ENCODE results near the gene EEF1AKMT2. TPM values are rescaled to one million over a fixed set of nuclear protein-coding genes. Genes with fewer than 3 reads are reported as not detected.

EEF1AKMT2 gene
- total RNA-seq, 1 experiment from 2014 or later, result 32.2 TPM

DNA sequence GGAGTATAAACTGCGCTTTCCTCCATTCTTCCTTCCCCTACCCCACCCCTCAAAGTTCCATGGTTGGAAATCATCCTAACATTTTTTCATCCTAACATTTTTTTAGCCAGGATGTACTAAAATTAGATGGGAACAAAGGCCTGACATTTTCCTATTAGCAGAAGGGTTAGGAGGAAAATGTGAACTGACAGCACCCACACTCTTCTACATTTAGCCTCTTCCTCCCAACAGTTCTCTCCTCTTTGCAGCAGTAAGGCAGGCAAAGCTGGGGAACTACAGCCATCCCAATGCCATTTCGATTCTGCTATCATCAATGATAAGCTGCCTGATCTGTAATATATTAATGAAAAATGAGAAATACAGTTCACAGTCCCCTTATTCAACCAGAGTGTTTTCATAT is 36.1 kb downstream of the EEF1AKMT2 start:
- intact Hi-C loops (cut with micrococcal nuclease; ENCODE audit: unreplicated experiment), result no loop called here
- no peaks in the 10 kb centered on the region for H3K27me3 ChIP-seq (replicated peaks; ENCODE audit: insufficient read depth, low read depth, low read length, poor library complexity)
- BruUV-seq (replicated peaks), result no TSS peak
- TF ChIP-seq EZH2 (IDR thresholded peaks at IDR 0.05; ENCODE audit: borderline replicate concordance, low read depth, low read length, poor library complexity, severe bottlenecking), result no peak
- TF ChIP-seq, protein P1, sequence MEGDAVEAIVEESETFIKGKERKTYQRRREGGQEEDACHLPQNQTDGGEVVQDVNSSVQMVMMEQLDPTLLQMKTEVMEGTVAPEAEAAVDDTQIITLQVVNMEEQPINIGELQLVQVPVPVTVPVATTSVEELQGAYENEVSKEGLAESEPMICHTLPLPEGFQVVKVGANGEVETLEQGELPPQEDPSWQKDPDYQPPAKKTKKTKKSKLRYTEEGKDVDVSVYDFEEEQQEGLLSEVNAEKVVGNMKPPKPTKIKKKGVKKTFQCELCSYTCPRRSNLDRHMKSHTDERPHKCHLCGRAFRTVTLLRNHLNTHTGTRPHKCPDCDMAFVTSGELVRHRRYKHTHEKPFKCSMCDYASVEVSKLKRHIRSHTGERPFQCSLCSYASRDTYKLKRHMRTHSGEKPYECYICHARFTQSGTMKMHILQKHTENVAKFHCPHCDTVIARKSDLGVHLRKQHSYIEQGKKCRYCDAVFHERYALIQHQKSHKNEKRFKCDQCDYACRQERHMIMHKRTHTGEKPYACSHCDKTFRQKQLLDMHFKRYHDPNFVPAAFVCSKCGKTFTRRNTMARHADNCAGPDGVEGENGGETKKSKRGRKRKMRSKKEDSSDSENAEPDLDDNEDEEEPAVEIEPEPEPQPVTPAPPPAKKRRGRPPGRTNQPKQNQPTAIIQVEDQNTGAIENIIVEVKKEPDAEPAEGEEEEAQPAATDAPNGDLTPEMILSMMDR (conservative IDR thresholded peaks at IDR 0.05; ENCODE audit: low read depth, low read length), result no peak
- H3K27ac ChIP-seq (ENCODE audit: low read depth, low read length, poor library complexity, severe bottlenecking), result no peak overlapping the region
- no peaks in the 10 kb centered on the region for H3K9me3 ChIP-seq (ENCODE audit: low read depth, low read length, poor library complexity, severe bottlenecking)
- no peak for DNase-seq (ENCODE audit: low spot score)
- CTCF ChIA-PET, result no interaction called here
- POLR2A ChIA-PET (ENCODE audit: low non-redundant PET), result no interaction called here
- H3K4me1 ChIP-seq (ENCODE audit: insufficient read depth, low read length, poor library complexity, severe bottlenecking), result peaks cover 25% of the 10 kb centered on the region
- H3K36me3 ChIP-seq (ENCODE audit: insufficient read depth, low read length, poor library complexity, severe bottlenecking), result peaks cover 27% of the 10 kb centered on the region
- no peak overlapping the region for H3K4me3 ChIP-seq (ENCODE audit: low read depth, low read length, poor library complexity, severe bottlenecking)

DNA sequence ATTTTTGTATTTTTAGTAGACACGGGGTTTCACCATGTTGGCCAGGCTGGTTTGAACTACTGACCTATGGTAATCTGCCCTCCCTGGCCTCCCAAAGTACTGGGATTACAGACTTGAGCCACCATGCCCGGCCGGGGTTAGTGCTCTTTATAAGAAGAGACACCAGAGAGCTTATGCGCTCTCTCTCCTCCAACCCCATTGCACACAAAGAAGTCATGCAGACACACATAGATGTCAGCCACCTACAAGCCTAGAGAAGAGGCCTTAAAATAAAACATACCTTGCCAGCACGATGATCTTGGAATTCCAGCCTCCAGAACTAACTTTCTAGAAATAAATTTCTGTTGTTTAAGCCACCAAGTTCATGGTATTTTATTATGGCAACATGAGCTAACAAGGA is 37.5 kb downstream of the EEF1AKMT2 start:
- POLR2A ChIA-PET (ENCODE audit: low non-redundant PET), result no interaction called here

DNA sequence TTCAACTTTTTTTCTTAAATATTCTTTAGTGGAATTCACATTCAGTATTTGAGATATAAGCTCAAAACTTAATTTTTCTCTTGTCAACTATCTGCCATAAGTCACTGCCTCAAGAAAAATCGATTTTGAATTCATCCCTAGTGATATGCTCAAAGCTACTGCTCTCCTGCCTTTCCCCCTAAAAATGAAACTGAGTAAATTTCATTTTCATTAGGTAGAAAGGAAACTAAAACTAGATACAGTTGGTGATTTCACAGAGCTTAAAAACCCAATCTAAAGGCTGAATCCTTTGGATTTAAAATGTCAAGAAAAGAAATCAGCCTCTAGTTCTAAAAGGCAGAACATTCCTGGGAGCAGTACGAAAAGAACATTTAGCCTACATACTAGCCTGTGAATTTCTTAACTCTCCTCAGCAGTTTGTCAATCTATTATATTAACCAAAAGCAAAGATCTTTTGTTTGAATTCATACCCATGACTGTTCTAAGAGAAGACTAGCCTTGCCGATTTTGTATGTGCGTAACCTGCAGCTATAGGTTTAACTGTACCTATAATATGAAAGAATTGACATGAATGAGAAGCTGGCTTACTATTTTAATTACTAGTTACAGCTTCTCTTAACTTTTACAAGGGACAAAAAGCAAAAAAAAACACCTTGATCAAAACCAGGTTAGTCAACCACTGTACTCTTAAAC is 42.6 kb downstream of the EEF1AKMT2 start:
- no peak for TF ChIP-seq EZH2 (IDR thresholded peaks at IDR 0.05; ENCODE audit: borderline replicate concordance, low read depth, low read length, poor library complexity, severe bottlenecking)
- TF ChIP-seq, protein P1 (conservative IDR thresholded peaks at IDR 0.05; ENCODE audit: low read depth, low read length), result no peak
- Histone ChIP-seq H3K27me3 (replicated peaks; ENCODE audit: insufficient read depth, low read depth, low read length, poor library complexity) (no peaks in the 10 kb centered on the region), H3K27ac (ENCODE audit: low read depth, low read length, poor library complexity, severe bottlenecking) (no peak overlapping the region), H3K36me3 (ENCODE audit: insufficient read depth, low read length, poor library complexity, severe bottlenecking) (peaks cover 8% of the 10 kb centered on the region), H3K4me1 (ENCODE audit: insufficient read depth, low read length, poor library complexity, severe bottlenecking) (no peaks in the 10 kb centered on the region), H3K9me3 (ENCODE audit: low read depth, low read length, poor library complexity, severe bottlenecking) (no peaks in the 10 kb centered on the region), H3K4me3 (ENCODE audit: low read depth, low read length, poor library complexity, severe bottlenecking) (no peak overlapping the region)
- BruUV-seq (replicated peaks), result no TSS peak
- intact Hi-C loops (cut with micrococcal nuclease; ENCODE audit: unreplicated experiment), result no loop called here
- CTCF ChIA-PET, result interaction anchor here (0.6 kb wide), 1 partner anchor 150 kb away, joined by 3 read pairs; no protein-coding TSS in a partner anchor
- no peak for DNase-seq (ENCODE audit: low spot score)
- POLR2A ChIA-PET (ENCODE audit: low non-redundant PET), result no interaction called here

More for the DNA sequence above, 37.5 kb downstream of the EEF1AKMT2 start:
- Histone ChIP-seq H3K9me3 (ENCODE audit: low read depth, low read length, poor library complexity, severe bottlenecking) (no peaks in the 10 kb centered on the region), H3K27ac (ENCODE audit: low read depth, low read length, poor library complexity, severe bottlenecking) (no peak overlapping the region), H3K27me3 (replicated peaks; ENCODE audit: insufficient read depth, low read depth, low read length, poor library complexity) (no peaks in the 10 kb centered on the region), H3K4me3 (ENCODE audit: low read depth, low read length, poor library complexity, severe bottlenecking) (no peak overlapping the region), H3K4me1 (ENCODE audit: insufficient read depth, low read length, poor library complexity, severe bottlenecking) (peaks cover 25% of the 10 kb centered on the region), H3K36me3 (ENCODE audit: insufficient read depth, low read length, poor library complexity, severe bottlenecking) (peaks cover 14% of the 10 kb centered on the region)
- TF ChIP-seq EZH2 (IDR thresholded peaks at IDR 0.05; ENCODE audit: borderline replicate concordance, low read depth, low read length, poor library complexity, severe bottlenecking), result no peak
- TF ChIP-seq, protein P1 (conservative IDR thresholded peaks at IDR 0.05; ENCODE audit: low read depth, low read length), result no peak
- no peak for DNase-seq (ENCODE audit: low spot score)
- no TSS peak for BruUV-seq (replicated peaks)
- intact Hi-C loops (cut with micrococcal nuclease; ENCODE audit: unreplicated experiment), result no loop called here
- CTCF ChIA-PET, result no interaction called here
